H1 (cell line): ENCODE measurements around the gene FMO3. TPM values are rescaled to one million over a fixed set of nuclear protein-coding genes. Genes with fewer than 3 reads are reported as not detected.

Source experiments
- CTCF ChIA-PET: fragments of 300-600 bp; sonication (Branson Sonifier 250); formaldehyde crosslinking; loops from one replicate; lab custom pipeline; 2021; ENCODE audit not compliant: partially characterized antibody; lab: Charles Lee
- POLR2A ChIA-PET: fragments of 300-600 bp; sonication (Branson Sonifier 250); formaldehyde crosslinking; loops from one replicate; lab custom pipeline; 2021; ENCODE audit warnings: inconsistent platforms; ENCODE audit not compliant: partially characterized antibody; lab: Charles Lee
- DNase-seq, 2 experiments: peaks; one replicate each; pipeline versions ENCODE4 v3.0.0 to v3.0.0-alpha.2; 2010 to 2022; ENCODE audit warnings: low spot score in 2 of 2, low read depth in 1 of 2, mixed read lengths in 1 of 2
- FAIRE-seq: peaks from 2 replicates; lab custom pipeline; 2011; peaks lifted over from hg19 to GRCh38; lab: Jason Lieb, UNC
- H2AFZ ChIP-seq: 2 replicates; pipeline ENCODE4 v1.8.1; 2012; ENCODE audit warnings: low read length, inconsistent platforms
- H2AK5ac ChIP-seq: 2 replicates; pipeline ENCODE4 v1.6.1; 2013; ENCODE audit warnings: low read depth, low read length
- H2BK120ac ChIP-seq: replicated peaks from 2 replicates; pipeline ENCODE3; 2013; ENCODE audit warnings: low read depth, low read length, inconsistent platforms
- H2BK12ac ChIP-seq: 2 replicates; pipeline ENCODE4 v1.6.1; 2013; ENCODE audit warnings: low read depth, low read length
- H2BK15ac ChIP-seq: 2 replicates; pipeline ENCODE4 v1.6.1; 2013; ENCODE audit warnings: low read length
- H2BK20ac ChIP-seq: 2 replicates; pipeline ENCODE4 v1.6.1; 2013; ENCODE audit warnings: low read length
- H2BK5ac ChIP-seq: 2 replicates; pipeline ENCODE4 v1.6.1; 2013; ENCODE audit warnings: low read depth, low read length
- H3K14ac ChIP-seq: 2 replicates; pipeline ENCODE4 v1.6.1; 2013; ENCODE audit warnings: inconsistent platforms; ENCODE audit not compliant: insufficient read length
- H3K18ac ChIP-seq: 2 replicates; pipeline ENCODE4 v1.6.1; 2013; ENCODE audit warnings: low read length; ENCODE audit errors: extremely low read depth
- H3K23ac ChIP-seq: 2 replicates; pipeline ENCODE4 v1.6.1; 2013; ENCODE audit warnings: inconsistent platforms; ENCODE audit not compliant: insufficient read length
- H3K23me2 ChIP-seq: 2 replicates; pipeline ENCODE4 v1.6.1; 2013; ENCODE audit warnings: low read depth, low read length
- H3K27ac ChIP-seq: 2 replicates; pipeline ENCODE4 v1.6.1; 2011; ENCODE audit warnings: low read depth, low read length, inconsistent platforms
- H3K27me3 ChIP-seq, 4 experiments: replicated peaks in 1 of 4; 1 replicate in 1 of 4; 2 replicates in 3 of 4; pipeline versions ENCODE4 v1.6.1 to v1.8.1; 2011 to 2013; ENCODE audit warnings: low read length in 3 of 4, mild to moderate bottlenecking in 3 of 4, inconsistent platforms in 2 of 4, mixed read lengths in 2 of 4, moderate library complexity in 1 of 4; ENCODE audit not compliant: control insufficient read depth in 3 of 4, insufficient read depth in 3 of 4; ENCODE audit errors: extremely low read depth in 1 of 4
- H3K36me3 ChIP-seq, 4 experiments: 2 replicates each; pipeline versions ENCODE4 v1.6.1 to v1.8.1; 2011 to 2013; ENCODE audit warnings: mild to moderate bottlenecking in 4 of 4, low read length in 3 of 4, moderate library complexity in 2 of 4, control low read depth in 1 of 4, inconsistent platforms in 1 of 4; ENCODE audit not compliant: insufficient read depth in 4 of 4, control insufficient read depth in 2 of 4
- H3K4ac ChIP-seq: replicated peaks from 2 replicates; pipeline ENCODE3; 2013; ENCODE audit warnings: low read length, low read depth, mixed read lengths, inconsistent platforms; ENCODE audit not compliant: insufficient read length
- H3K4me1 ChIP-seq, 4 experiments: replicated peaks in 1 of 4; 1 replicate in 1 of 4; 2 replicates in 3 of 4; pipeline versions ENCODE4 v1.6.1 to v1.8.1; 2011 to 2013; ENCODE audit warnings: low read length in 3 of 4, inconsistent platforms in 2 of 4, mixed read lengths in 1 of 4; ENCODE audit not compliant: insufficient read depth in 4 of 4, control insufficient read depth in 3 of 4
- H3K4me2 ChIP-seq, 2 experiments: 2 replicates each; pipeline versions ENCODE4 v1.6.1 to v1.8.1; 2011 to 2013; ENCODE audit warnings: low read depth in 2 of 2, low read length in 2 of 2, control low read depth in 1 of 2, inconsistent platforms in 1 of 2, mild to moderate bottlenecking in 1 of 2; ENCODE audit not compliant: insufficient read depth in 1 of 2
- H3K4me3 ChIP-seq, 4 experiments: fragments of 200-600, 300-600 bp in 1 of 4; sonication (generic), shearing (Covaris generic), sonication (Bioruptor Twin) in 1 of 4; 2 replicates each; pipeline versions ENCODE4 v1.5.1 to v1.8.1; 2011 to 2016; ENCODE audit warnings: low read length in 4 of 4, low read depth in 3 of 4, control low read depth in 2 of 4, inconsistent platforms in 2 of 4, mild to moderate bottlenecking in 2 of 4, mixed read lengths in 1 of 4, moderate library complexity in 1 of 4; ENCODE audit not compliant: insufficient read depth in 2 of 4; ENCODE audit errors: extremely low read depth in 1 of 4
- H3K56ac ChIP-seq: replicated peaks from 2 replicates; pipeline ENCODE3; 2013; ENCODE audit warnings: low read depth, mild to moderate bottlenecking, mixed read lengths, low read length, inconsistent platforms; ENCODE audit not compliant: insufficient read length
- H3K79me1 ChIP-seq: 2 replicates; pipeline ENCODE4 v1.6.1; 2013; ENCODE audit warnings: low read depth, low read length, control low read depth
- H3K79me2 ChIP-seq, 2 experiments: 2 replicates each; pipeline versions ENCODE4 v1.6.1 to v1.8.1; 2012 to 2013; ENCODE audit warnings: low read length in 2 of 2, mild to moderate bottlenecking in 2 of 2, inconsistent platforms in 1 of 2; ENCODE audit not compliant: insufficient read depth in 2 of 2, control insufficient read depth in 1 of 2
- H3K9ac ChIP-seq, 4 experiments: replicated peaks in 1 of 4; 1 replicate in 1 of 4; 2 replicates in 3 of 4; pipeline versions ENCODE4 v1.6.1 to v1.8.1; 2011 to 2013; ENCODE audit warnings: low read depth in 3 of 4, low read length in 3 of 4, control low read depth in 2 of 4, mild to moderate bottlenecking in 2 of 4, moderate library complexity in 2 of 4, inconsistent platforms in 1 of 4; ENCODE audit errors: extremely low read depth in 1 of 4
- H3K9me3 ChIP-seq, 2 experiments: 2 replicates each; pipeline versions ENCODE4 v1.6.1 to v1.8.1; 2012 to 2013; ENCODE audit warnings: mild to moderate bottlenecking in 2 of 2, moderate library complexity in 2 of 2, control low read depth in 1 of 2, inconsistent platforms in 1 of 2, low read depth in 1 of 2, low read length in 1 of 2, mixed read lengths in 1 of 2; ENCODE audit not compliant: insufficient read depth in 2 of 2
- H4K20me1 ChIP-seq, 2 experiments: replicated peaks in 1 of 2; 2 replicates each; pipeline versions ENCODE3 to v1.8.1; 2011 to 2013; ENCODE audit warnings: inconsistent platforms in 2 of 2, low read length in 2 of 2, mild to moderate bottlenecking in 1 of 2; ENCODE audit not compliant: insufficient read depth in 2 of 2, control insufficient read depth in 1 of 2
- H4K5ac ChIP-seq: 2 replicates; pipeline ENCODE4 v1.6.1; 2013; ENCODE audit warnings: low read length, low read depth, mixed read lengths, inconsistent platforms; ENCODE audit not compliant: insufficient read length
- H4K8ac ChIP-seq: 2 replicates; pipeline ENCODE4 v1.8.0; 2013; ENCODE audit warnings: mild to moderate bottlenecking, moderate library complexity, low read length, inconsistent platforms; ENCODE audit not compliant: insufficient read depth; ENCODE audit errors: extremely low read depth
- H4K91ac ChIP-seq: replicated peaks from 2 replicates; pipeline ENCODE3; 2013; ENCODE audit warnings: low read length, mixed read lengths, inconsistent platforms; ENCODE audit not compliant: insufficient read length
- ATF3 ChIP-seq: IDR thresholded peaks from 2 replicates; pipeline ENCODE4 v1.6.1; 2011; ENCODE audit warnings: low read depth, mild to moderate bottlenecking, low read length; ENCODE audit not compliant: insufficient read depth
- CEBPB ChIP-seq: IDR thresholded peaks from 2 replicates; pipeline ENCODE4 v1.6.1; 2012; ENCODE audit warnings: low read depth, low read length
- HDAC2 ChIP-seq, 2 experiments: fragments of 300-600 bp in 1 of 2; sonication (generic) in 1 of 2; IDR thresholded peaks; 2 replicates each; pipeline ENCODE4 v1.6.1; 2011 to 2012; ENCODE audit warnings: low read depth in 2 of 2, low read length in 2 of 2, mild to moderate bottlenecking in 2 of 2, moderate library complexity in 2 of 2, borderline replicate concordance in 1 of 2, inconsistent platforms in 1 of 2
- HDAC6 ChIP-seq: IDR thresholded peaks from one replicate; pipeline ENCODE4 v1.7.1; 2012; ENCODE audit warnings: low read depth, mild to moderate bottlenecking, inconsistent platforms, low read length, moderate library complexity
- JUN ChIP-seq: IDR thresholded peaks from 2 replicates; pipeline ENCODE4 v1.6.1; 2011; ENCODE audit warnings: low read depth, mild to moderate bottlenecking, improper control_type of control experiment, low read length
- JUND ChIP-seq: IDR thresholded peaks from 2 replicates; pipeline ENCODE4 v1.6.1; 2011; ENCODE audit warnings: mild to moderate bottlenecking, improper control_type of control experiment, low read length
- KDM1A ChIP-seq: fragments of 200-600, 300-600 bp; sonication (generic); IDR thresholded peaks from 2 replicates; pipeline ENCODE4 v1.7.1; 2016; ENCODE audit warnings: mild to moderate bottlenecking, low read length, borderline replicate concordance
- KDM4A ChIP-seq: IDR thresholded peaks from one replicate; pipeline ENCODE4 v1.7.1; 2012; ENCODE audit warnings: low read depth, mild to moderate bottlenecking, moderate library complexity, low read length, inconsistent platforms; ENCODE audit not compliant: severe bottlenecking
- KDM5A ChIP-seq: fragments of 200-600 bp; IDR thresholded peaks from 2 replicates; pipeline ENCODE4 v1.7.1; 2012; ENCODE audit warnings: mild to moderate bottlenecking, low read length, inconsistent platforms, mixed read lengths
- NRF1 ChIP-seq: IDR thresholded peaks from 2 replicates; pipeline ENCODE4 v1.6.1; 2011; ENCODE audit warnings: mild to moderate bottlenecking, low read depth, low read length, improper control_type of control experiment
- PHF8 ChIP-seq: fragments of 200-600 bp; sonication (generic); conservative IDR thresholded peaks from 2 replicates; pipeline ENCODE4 v1.7.1; 2012; ENCODE audit warnings: low read depth, mild to moderate bottlenecking, inconsistent platforms, low read length, moderate library complexity
- RBBP5 ChIP-seq: IDR thresholded peaks from 2 replicates; pipeline ENCODE4 v1.7.1; 2012; ENCODE audit warnings: low read depth, mild to moderate bottlenecking, inconsistent platforms, low read length, moderate library complexity, borderline replicate concordance
- RFX5 ChIP-seq: IDR thresholded peaks from 2 replicates; pipeline ENCODE4 v1.6.1; 2011; ENCODE audit warnings: low read depth, low read length, improper control_type of control experiment, borderline replicate concordance
- SRF ChIP-seq: IDR thresholded peaks from 2 replicates; pipeline ENCODE4 v1.6.1; 2011; ENCODE audit warnings: mild to moderate bottlenecking, low read depth, low read length, moderate library complexity
- WGBS, 2 experiments: shearing (Covaris generic) in 1 of 2; methylation state at CpG; one replicate each; pipeline versions ENCODE4 v1.1.6 to v1.1.7; 2013 to 2015; ENCODE audit warnings: low lambda C conversion rate in 2 of 2, mixed read lengths in 2 of 2, inconsistent platforms in 1 of 2, low coverage in 1 of 2, missing lambda C conversion rate in 1 of 2; ENCODE audit not compliant: insufficient replicate concordance in 2 of 2, insufficient coverage in 1 of 2, insufficient read length in 1 of 2; ENCODE audit errors: extremely low coverage in 1 of 2, missing lambda C conversion rate in 1 of 2; 5-methylcytosine and 5-hydroxymethylcytosine counted together
- polyA plus RNA-seq, 7 experiments: library from polyadenylated mRNA; depleted of rRNA in 3 of 7; stranded (reverse) in 5 of 7; unstranded in 2 of 7; fragments of >200 nt in 5 of 7; fragments of 200-250 nt in 2 of 7; gene quantifications; 1 replicate in 5 of 7; 2 replicates in 1 of 7; 4 replicates in 1 of 7; pipeline versions ENCODE4 v1.2.1 to v1.2.3, GENCODE V29; 2011 to 2013; ENCODE audit warnings: missing spikeins in 2 of 7, mixed read lengths in 2 of 7
- total RNA-seq: library from RNA; stranded (reverse); fragmentation: NEBNext Ultra II Directional; extraction: Animal tissue kit (Norgen Biotek cat#: 25700); gene quantifications from 2 replicates; pipeline ENCODE4 v1.2.1, GENCODE V29; 2021

The FMO3 gene
- total and polyA plus RNA-seq, 2 of the 8 experiments (the other 6 are each of a cell fraction or from before 2014, with no cell fraction given), result not detected

GRCh38 chr1:171083222-171083621 lies 7.5 kb upstream of the FMO3 start:
- H3K4ac ChIP-seq, result no peak overlapping the region
- no peak overlapping the region for H2BK120ac ChIP-seq
- no peak overlapping the region for H2BK15ac ChIP-seq
- H3K4me2 ChIP-seq, result no peak overlapping the region
- no peak overlapping the region for H2BK12ac ChIP-seq
- H3K4me3 ChIP-seq, result no peak overlapping the region
- ChIA-PET CTCF (interaction anchor here (1.1 to 2.7 kb wide), 2 partner anchors 143 to 162 kb away, joined by 3 to 14 read pairs; no protein-coding TSS in a partner anchor), POLR2A (no interaction called here)
- no peak overlapping the region for H4K8ac ChIP-seq
- no peaks in the 10 kb centered on the region for H3K9me3 ChIP-seq
- H3K27me3 ChIP-seq, result no peaks in the 10 kb centered on the region
- DNase-seq (no peak), FAIRE-seq (no peak)
- H3K23ac ChIP-seq, result no peak overlapping the region
- H4K91ac ChIP-seq, result no peak overlapping the region
- no peak overlapping the region for H3K56ac ChIP-seq
- no peak overlapping the region for H2AK5ac ChIP-seq
- H2BK20ac ChIP-seq, result no peak overlapping the region
- H3K36me3 ChIP-seq, result no peaks in the 10 kb centered on the region
- H3K79me1 ChIP-seq, result no peaks in the 10 kb centered on the region
- H4K20me1 ChIP-seq, result no peaks in the 10 kb centered on the region
- no peak overlapping the region for H4K5ac ChIP-seq
- H3K23me2 ChIP-seq, result no peaks in the 10 kb centered on the region
- no peak overlapping the region; the same call in 1 of the 2 replicates for H3K18ac ChIP-seq
- 95% methylated on average over 5 of the region's 5 CpGs; no CpG with 5 or more reads in 1 of the 2 experiments for WGBS, 2 experiments
- no peaks in the 10 kb centered on the region for H3K79me2 ChIP-seq
- no peak overlapping the region for H2AFZ ChIP-seq
- no peak overlapping the region for H2BK5ac ChIP-seq
- H3K4me1 ChIP-seq, result no peaks in the 10 kb centered on the region
- H3K14ac ChIP-seq, result no peak overlapping the region
- H3K27ac ChIP-seq, result no peak overlapping the region
- H3K9ac ChIP-seq, result no peak overlapping the region
- no peak for TF ChIP-seq KDM1A
- no peak for TF ChIP-seq PHF8
- no peak for TF ChIP-seq SRF
- no peak for TF ChIP-seq HDAC2 (IDR thresholded peaks at IDR 0.05; ENCODE audit: borderline replicate concordance in 1 of 2, low read depth in 2 of 2, low read length in 2 of 2)
- no peak for TF ChIP-seq RFX5
- TF ChIP-seq KDM4A, result no peak
- TF ChIP-seq CEBPB, result no peak
- no peak for TF ChIP-seq KDM5A
- TF ChIP-seq NRF1, result no peak
- no peak for TF ChIP-seq JUN
- no peak for TF ChIP-seq RBBP5
- TF ChIP-seq HDAC6, result no peak
- TF ChIP-seq JUND, result no peak
- no peak for TF ChIP-seq ATF3
